ENCODE data around the gene SLC27A6. TPM values are rescaled to one million over a fixed set of nuclear protein-coding genes. Genes with fewer than 3 reads are reported as not detected.

SLC27A6 gene
- total RNA-seq, 1 donor from 2014 or later: 0.39 TPM

GRCh38 chr5:129065721-129066120 is 100.4 kb downstream of the SLC27A6 start:
- H3K4me3 ChIP-seq (ENCODE audit: insufficient read depth, low read depth, low read length): no peak overlapping the region
- no peak overlapping the region for H3K27ac ChIP-seq (ENCODE audit: low read depth, low read length)
- FAIRE-seq: no peak
- no peaks in the 10 kb centered on the region for H3K79me2 ChIP-seq (ENCODE audit: insufficient read depth, low read length)
- TF ChIP-seq EZH2 (IDR thresholded peaks at IDR 0.05; ENCODE audit: insufficient read depth, low read length): no peak
- TF ChIP-seq CTCF (IDR thresholded peaks at IDR 0.05; ENCODE audit: insufficient read depth, low read depth, low read length): no peak
- Mint-ChIP-seq H3K27me3 (ENCODE audit: low read depth, unreplicated experiment) (peaks cover 3% of the 10 kb centered on the region), H3K36me3 (ENCODE audit: low read depth, unreplicated experiment) (no peaks in the 10 kb centered on the region), H3K9me3 (ENCODE audit: unreplicated experiment) (no peaks in the 10 kb centered on the region), H3K27ac (ENCODE audit: unreplicated experiment) (no peak overlapping the region), H3K4me1 (ENCODE audit: low read depth, unreplicated experiment) (no peaks in the 10 kb centered on the region), H3K4me3 (ENCODE audit: unreplicated experiment) (no peak overlapping the region)
- H3K9me3 ChIP-seq (ENCODE audit: insufficient read depth, low read depth, low read length): no peaks in the 10 kb centered on the region
- no peak overlapping the region for H2AFZ ChIP-seq (ENCODE audit: low read depth, low read length)
- no peak overlapping the region for H3K4me2 ChIP-seq (ENCODE audit: low read length)
- no peaks in the 10 kb centered on the region for H4K20me1 ChIP-seq (ENCODE audit: insufficient read depth, low read length)
- H3K9ac ChIP-seq (ENCODE audit: low read length): no peak overlapping the region
- DNase-seq (ENCODE audit: low read depth): no peak
- no peaks in the 10 kb centered on the region for H3K4me1 ChIP-seq (ENCODE audit: insufficient read depth, low read length)
- no peaks in the 10 kb centered on the region for H3K27me3 ChIP-seq (ENCODE audit: insufficient read depth, low read length)
- H3K36me3 ChIP-seq (ENCODE audit: insufficient read depth, low read length): no peaks in the 10 kb centered on the region

- DNase-seq (ENCODE audit: low read depth): no peak
- no peaks in the 10 kb centered on the region for H3K9me3 Mint-ChIP-seq (ENCODE audit: unreplicated experiment)
- no peaks in the 10 kb centered on the region for H3K4me1 ChIP-seq (ENCODE audit: insufficient read depth, low read length)
- no peaks in the 10 kb centered on the region for H3K36me3 Mint-ChIP-seq (ENCODE audit: low read depth, unreplicated experiment)
- no peaks in the 10 kb centered on the region for H4K20me1 ChIP-seq (ENCODE audit: insufficient read depth, low read length)
- peaks cover 3% of the 10 kb centered on the region for H3K27me3 Mint-ChIP-seq (ENCODE audit: low read depth, unreplicated experiment)
- H3K27ac ChIP-seq (ENCODE audit: low read depth, low read length): no peak overlapping the region
- H3K4me1 Mint-ChIP-seq (ENCODE audit: low read depth, unreplicated experiment): no peaks in the 10 kb centered on the region
- H3K4me2 ChIP-seq (ENCODE audit: low read length): no peak overlapping the region
- H3K4me3 ChIP-seq (ENCODE audit: insufficient read depth, low read depth, low read length): no peak overlapping the region
- no peak overlapping the region for H3K27ac Mint-ChIP-seq (ENCODE audit: unreplicated experiment)
- TF ChIP-seq EZH2 (IDR thresholded peaks at IDR 0.05; ENCODE audit: insufficient read depth, low read length) (no peak), CTCF (IDR thresholded peaks at IDR 0.05; ENCODE audit: insufficient read depth, low read depth, low read length) (no peak)
- no peaks in the 10 kb centered on the region for H3K79me2 ChIP-seq (ENCODE audit: insufficient read depth, low read length)
- FAIRE-seq: no peak
- H3K9me3 ChIP-seq (ENCODE audit: insufficient read depth, low read depth, low read length): no peaks in the 10 kb centered on the region
- no peak overlapping the region for H3K4me3 Mint-ChIP-seq (ENCODE audit: unreplicated experiment)
- H3K9ac ChIP-seq (ENCODE audit: low read length): no peak overlapping the region
- no peaks in the 10 kb centered on the region for H3K36me3 ChIP-seq (ENCODE audit: insufficient read depth, low read length)
- no peaks in the 10 kb centered on the region for H3K27me3 ChIP-seq (ENCODE audit: insufficient read depth, low read length)
- no peak overlapping the region for H2AFZ ChIP-seq (ENCODE audit: low read depth, low read length)
Observed at GRCh38 chr5:129067745-129068144, 102.5 kb downstream of the SLC27A6 start.

- H3K27me3 Mint-ChIP-seq (ENCODE audit: low read depth, unreplicated experiment): no peaks in the 10 kb centered on the region
Observed at GRCh38 chr5:129069292-129069691, 104.0 kb downstream of the SLC27A6 start.

More at GRCh38 chr5:129069292-129069691, 104.0 kb downstream of the SLC27A6 start:
- FAIRE-seq (no peak), DNase-seq (ENCODE audit: low read depth) (no peak)
- Histone ChIP-seq H3K27me3 (ENCODE audit: insufficient read depth, low read length) (no peaks in the 10 kb centered on the region), H3K27ac (ENCODE audit: low read depth, low read length) (no peak overlapping the region), H3K9me3 (ENCODE audit: insufficient read depth, low read depth, low read length) (no peaks in the 10 kb centered on the region), H3K4me2 (ENCODE audit: low read length) (no peak overlapping the region), H3K9ac (ENCODE audit: low read length) (no peak overlapping the region), H3K4me1 (ENCODE audit: insufficient read depth, low read length) (no peaks in the 10 kb centered on the region), H3K4me3 (ENCODE audit: insufficient read depth, low read depth, low read length) (no peak overlapping the region), H3K79me2 (ENCODE audit: insufficient read depth, low read length) (no peaks in the 10 kb centered on the region), H3K36me3 (ENCODE audit: insufficient read depth, low read length) (no peaks in the 10 kb centered on the region), H4K20me1 (ENCODE audit: insufficient read depth, low read length) (no peaks in the 10 kb centered on the region), H2AFZ (ENCODE audit: low read depth, low read length) (no peak overlapping the region)
- TF ChIP-seq CTCF (IDR thresholded peaks at IDR 0.05; ENCODE audit: insufficient read depth, low read depth, low read length) (no peak), EZH2 (IDR thresholded peaks at IDR 0.05; ENCODE audit: insufficient read depth, low read length) (no peak)
- Mint-ChIP-seq H3K4me1 (ENCODE audit: low read depth, unreplicated experiment) (no peaks in the 10 kb centered on the region), H3K36me3 (ENCODE audit: low read depth, unreplicated experiment) (no peaks in the 10 kb centered on the region), H3K4me3 (ENCODE audit: unreplicated experiment) (no peak overlapping the region), H3K27ac (ENCODE audit: unreplicated experiment) (no peak overlapping the region), H3K9me3 (ENCODE audit: unreplicated experiment) (no peaks in the 10 kb centered on the region)

Measured in astrocyte (in vitro differentiated cells and primary cell).